Cortex of kidney (tissue), 1 donor: ENCODE measurements around the gene SLC22A12.
"Not testable (repeated sequence)": the region's sequence is repeated elsewhere in the genome, so short reads cannot be mapped to it uniquely, and the experiment has no call there.

Experiments used
- DNase-seq: peaks from one replicate; lab custom pipeline; 2025; lab: John Stamatoyannopoulos, UW

The SLC22A12 gene

GRCh38 chr11:64588701-64589100 lies 2.3 kb upstream of the SLC22A12 start:
- DNase-seq = no peak

- no peak for DNase-seq
These were observed 525 bp downstream of the SLC22A12 start for GRCh38 chr11:64591257-64592233.

GRCh38 chr11:64592234-64592615 lies 1.2 kb downstream of the SLC22A12 start:
- DNase-seq = no peak

GRCh38 chr11:64592656-64593055 lies 1.6 kb downstream of the SLC22A12 start:
- DNase-seq = no peak

GRCh38 chr11:64593156-64594105 lies 2.4 kb downstream of the SLC22A12 start:
- DNase-seq = no peak

- no peak for DNase-seq
These were observed 3.3 kb downstream of the SLC22A12 start for GRCh38 chr11:64594159-64594939.

- not testable (repeated sequence) for DNase-seq
These were observed 4.9 kb downstream of the SLC22A12 start for GRCh38 chr11:64595922-64596321.

- DNase-seq = no peak
These were observed 6.7 kb downstream of the SLC22A12 start for GRCh38 chr11:64597671-64598101.

GRCh38 chr11:64598106-64598796 lies 7.2 kb downstream of the SLC22A12 start:
- no peak for DNase-seq

GRCh38 chr11:64598797-64599697 lies 8.0 kb downstream of the SLC22A12 start:
- DNase-seq = no peak

- DNase-seq = no peak
These were observed 8.7 kb downstream of the SLC22A12 start for GRCh38 chr11:64599698-64600211.

GRCh38 chr11:64600281-64600992 lies 9.4 kb downstream of the SLC22A12 start:
- DNase-seq = no peak

- DNase-seq = no peak
These were observed 10.8 kb downstream of the SLC22A12 start for GRCh38 chr11:64601605-64602465.

- no peak for DNase-seq
These were observed 11.5 kb downstream of the SLC22A12 start for GRCh38 chr11:64602466-64603070.

GRCh38 chr11:64603411-64604110 lies 12.5 kb downstream of the SLC22A12 start:
- DNase-seq = no peak

GRCh38 chr11:64604458-64605243 lies 13.6 kb downstream of the SLC22A12 start:
- DNase-seq = no peak
